Kidney (tissue), 14 donors: ENCODE measurements around the gene VPS39. TPM values are rescaled to one million over a fixed set of nuclear protein-coding genes. Genes with fewer than 3 reads are reported as not detected.

ENCODE experiments used
- DNase-seq, 5 donors: peaks; one replicate each; pipeline ENCODE4 v3.0.0-alpha.2; 2013 to 2020
- FAIRE-seq: peaks from 2 replicates; lab custom pipeline; 2012; peaks lifted over from hg19 to GRCh38; lab: Jason Lieb, UNC
- H3K27ac ChIP-seq, 2 donors: one replicate each; pipeline ENCODE4 v1.7.0; 2013; ENCODE audit warnings: low read depth in 2 of 2, low read length in 2 of 2, inconsistent platforms in 1 of 2
- H3K27me3 ChIP-seq: one replicate; pipeline ENCODE4 v1.7.1; 2013; ENCODE audit warnings: low read length, inconsistent platforms; ENCODE audit not compliant: control insufficient read depth, insufficient read depth
- H3K36me3 ChIP-seq, 3 donors: one replicate each; pipeline versions ENCODE4 v1.7.0 to v1.7.1; 2013; ENCODE audit warnings: low read length in 3 of 3, control low read depth in 1 of 3, inconsistent platforms in 1 of 3; ENCODE audit not compliant: insufficient read depth in 3 of 3, control insufficient read depth in 2 of 3
- H3K4me1 ChIP-seq, 3 donors: one replicate each; pipeline versions ENCODE4 v1.7.0 to v1.7.1; 2013; ENCODE audit warnings: low read length in 3 of 3, inconsistent platforms in 1 of 3, low read depth in 1 of 3; ENCODE audit not compliant: control insufficient read depth in 2 of 3, insufficient read depth in 2 of 3
- H3K4me3 ChIP-seq, 3 donors: one replicate each; pipeline versions ENCODE4 v1.7.0 to v1.8.1; 2013; ENCODE audit warnings: low read length in 3 of 3, control low read depth in 1 of 3, inconsistent platforms in 1 of 3
- H3K9ac ChIP-seq, 3 donors: one replicate each; pipeline versions ENCODE4 v1.7.0 to v1.7.1; 2013; ENCODE audit warnings: low read length in 3 of 3, control low read depth in 1 of 3, inconsistent platforms in 1 of 3
- H3K9me3 ChIP-seq, 3 donors: one replicate each; pipeline versions ENCODE4 v1.7.0 to v1.7.1; 2013; ENCODE audit warnings: low read length in 3 of 3, control low read depth in 1 of 3, inconsistent platforms in 1 of 3; ENCODE audit not compliant: control insufficient read depth in 2 of 3, insufficient read depth in 1 of 3
- CTCF ChIP-seq: IDR thresholded peaks from 3 replicates; pipeline ENCODE4 v1.5.1; 2012; ENCODE audit warnings: mild to moderate bottlenecking, moderate library complexity, borderline replicate concordance; ENCODE audit not compliant: insufficient read depth; ENCODE audit errors: extremely low read depth
- intact Hi-C: fragments of 100-400 bp; cut with DNase I; formaldehyde crosslinking; loops from one replicate; pipeline ENCODE4 v1.11.1; 2022
- polyA plus RNA-seq: library from polyadenylated mRNA; stranded (reverse); fragments of 350-450 nt; fragmentation: Illumina TruSeq; extraction: RNeasy Lipid Tissue Mini Kit (QIAGEN cat#74804); gene quantifications from one replicate; pipeline ENCODE4 v1.2.3, GENCODE V29; 2014; ENCODE audit warnings: low read depth, low replicate concordance; ENCODE audit not compliant: insufficient read depth
- total RNA-seq: library from RNA; stranded (reverse); fragmentation: NEBNext Ultra II Directional; extraction: Animal tissue kit (Norgen Biotek cat#: 25700); gene quantifications from one replicate; pipeline ENCODE4 v1.2.1, GENCODE V29; 2021
- donor health status: control.
- donor health status: control.
- donor health status: control.
- donor health status: control.
- donor health status: control.
- donor health status: DM: yes; HTN: yes; CAD: no.
- donor health status: Normal renal cell carcinoma (clear cell type).

Gene VPS39
- total and polyA plus RNA-seq, 2 donors from 2014 or later = 33.1 to 70.9 TPM

GRCh38 chr15:42175671-42176070 is 32.4 kb downstream of the VPS39 start:
- TF ChIP-seq CTCF = no peak
- no peak for FAIRE-seq
- DNase-seq = no peak
- H3K27me3 ChIP-seq = no peaks in the 10 kb centered on the region
- intact Hi-C loops = no loop called here
- no peaks in the 10 kb centered on the region for H3K9me3 ChIP-seq
- no peak overlapping the region for H3K27ac ChIP-seq
- H3K4me1 ChIP-seq = no peaks in the 10 kb centered on the region
- no peak overlapping the region for H3K9ac ChIP-seq
- no peak overlapping the region for H3K4me3 ChIP-seq
- peaks cover 7 to 35% (median 30%) of the 10 kb centered on the region in 3 donors for H3K36me3 ChIP-seq

- FAIRE-seq = no peak
- H3K36me3 ChIP-seq = peaks cover 8 to 41% (median 35%) of the 10 kb centered on the region in 3 donors
- H3K9ac ChIP-seq = no peak overlapping the region
- intact Hi-C loops = no loop called here
- H3K27ac ChIP-seq = no peak overlapping the region
- no peaks in the 10 kb centered on the region for H3K27me3 ChIP-seq
- H3K4me3 ChIP-seq = no peak overlapping the region
- no peaks in the 10 kb centered on the region for H3K4me1 ChIP-seq
- no peak for TF ChIP-seq CTCF
- no peaks in the 10 kb centered on the region for H3K9me3 ChIP-seq
- no peak for DNase-seq
Measured at GRCh38 chr15:42172475-42172874, 35.6 kb downstream of the VPS39 start.

GRCh38 chr15:42171795-42172194 is 36.3 kb downstream of the VPS39 start:
- Histone ChIP-seq H3K4me1 (no peaks in the 10 kb centered on the region), H3K9me3 (no peaks in the 10 kb centered on the region), H3K27me3 (no peaks in the 10 kb centered on the region), H3K4me3 (no peak overlapping the region), H3K9ac (no peak overlapping the region), H3K27ac (peak overlapping the region in 1 of 2 donors; percentile 8), H3K36me3 (peaks cover 10 to 48% (median 39%) of the 10 kb centered on the region in 3 donors)
- no peak for TF ChIP-seq CTCF
- FAIRE-seq = no peak
- no peak for DNase-seq
- intact Hi-C loops = no loop called here

- DNase-seq (no peak), FAIRE-seq (no peak)
- Histone ChIP-seq H3K4me1 (no peaks in the 10 kb centered on the region), H3K9me3 (no peaks in the 10 kb centered on the region), H3K36me3 (peaks cover 14 to 54% (median 44%) of the 10 kb centered on the region in 3 donors), H3K9ac (no peak overlapping the region), H3K4me3 (no peak overlapping the region), H3K27ac (peak overlapping the region in 1 of 2 donors; percentile 2), H3K27me3 (no peaks in the 10 kb centered on the region)
- no peak for TF ChIP-seq CTCF
- intact Hi-C loops = no loop called here
Measured at GRCh38 chr15:42171122-42171521, 37.0 kb downstream of the VPS39 start.
